Measurements from ENCODE around the gene NIT2. TPM values are rescaled to one million over a fixed set of nuclear protein-coding genes. Genes with fewer than 3 reads are reported as not detected.
A peak's percentile ranks its signal among the peaks of the same experiment; 100 is the strongest.

NIT2 gene
- total and polyA plus RNA-seq, 9 of the 15 experiments (the other 6 are each of a cell fraction or from before 2014, with no cell fraction given) = 11.4 to 62.2 (median 22.1) TPM

DNA sequence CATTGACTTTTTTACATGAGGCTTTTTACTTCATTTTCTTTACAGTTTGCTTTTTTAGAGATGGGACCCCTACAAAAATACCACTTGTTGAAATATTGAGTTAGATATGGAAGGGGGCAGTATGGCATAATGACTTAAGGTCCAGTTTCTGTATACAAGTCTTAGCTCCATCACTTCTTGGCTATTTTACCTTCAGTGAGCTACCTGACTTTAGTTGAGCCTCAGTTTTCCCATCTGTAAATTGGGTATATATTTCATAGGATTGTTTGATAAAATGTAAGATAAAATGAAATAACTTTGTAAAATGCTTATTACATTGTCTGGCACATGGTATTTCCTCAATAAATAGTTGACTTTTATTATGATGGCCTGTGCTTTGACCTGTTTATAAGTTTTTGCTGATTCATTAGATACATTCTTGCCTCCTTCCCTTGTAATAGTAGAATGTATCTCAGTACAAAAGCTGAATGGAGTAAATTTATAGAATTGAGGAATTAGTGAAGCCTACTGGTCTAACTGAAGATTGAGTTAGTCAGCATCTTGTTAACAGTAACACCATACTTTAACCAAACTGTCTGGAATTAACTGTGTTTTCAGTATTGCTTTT lies 46.2 kb upstream of the NIT2 start (continued):
- TF ChIP-seq, protein P1, sequence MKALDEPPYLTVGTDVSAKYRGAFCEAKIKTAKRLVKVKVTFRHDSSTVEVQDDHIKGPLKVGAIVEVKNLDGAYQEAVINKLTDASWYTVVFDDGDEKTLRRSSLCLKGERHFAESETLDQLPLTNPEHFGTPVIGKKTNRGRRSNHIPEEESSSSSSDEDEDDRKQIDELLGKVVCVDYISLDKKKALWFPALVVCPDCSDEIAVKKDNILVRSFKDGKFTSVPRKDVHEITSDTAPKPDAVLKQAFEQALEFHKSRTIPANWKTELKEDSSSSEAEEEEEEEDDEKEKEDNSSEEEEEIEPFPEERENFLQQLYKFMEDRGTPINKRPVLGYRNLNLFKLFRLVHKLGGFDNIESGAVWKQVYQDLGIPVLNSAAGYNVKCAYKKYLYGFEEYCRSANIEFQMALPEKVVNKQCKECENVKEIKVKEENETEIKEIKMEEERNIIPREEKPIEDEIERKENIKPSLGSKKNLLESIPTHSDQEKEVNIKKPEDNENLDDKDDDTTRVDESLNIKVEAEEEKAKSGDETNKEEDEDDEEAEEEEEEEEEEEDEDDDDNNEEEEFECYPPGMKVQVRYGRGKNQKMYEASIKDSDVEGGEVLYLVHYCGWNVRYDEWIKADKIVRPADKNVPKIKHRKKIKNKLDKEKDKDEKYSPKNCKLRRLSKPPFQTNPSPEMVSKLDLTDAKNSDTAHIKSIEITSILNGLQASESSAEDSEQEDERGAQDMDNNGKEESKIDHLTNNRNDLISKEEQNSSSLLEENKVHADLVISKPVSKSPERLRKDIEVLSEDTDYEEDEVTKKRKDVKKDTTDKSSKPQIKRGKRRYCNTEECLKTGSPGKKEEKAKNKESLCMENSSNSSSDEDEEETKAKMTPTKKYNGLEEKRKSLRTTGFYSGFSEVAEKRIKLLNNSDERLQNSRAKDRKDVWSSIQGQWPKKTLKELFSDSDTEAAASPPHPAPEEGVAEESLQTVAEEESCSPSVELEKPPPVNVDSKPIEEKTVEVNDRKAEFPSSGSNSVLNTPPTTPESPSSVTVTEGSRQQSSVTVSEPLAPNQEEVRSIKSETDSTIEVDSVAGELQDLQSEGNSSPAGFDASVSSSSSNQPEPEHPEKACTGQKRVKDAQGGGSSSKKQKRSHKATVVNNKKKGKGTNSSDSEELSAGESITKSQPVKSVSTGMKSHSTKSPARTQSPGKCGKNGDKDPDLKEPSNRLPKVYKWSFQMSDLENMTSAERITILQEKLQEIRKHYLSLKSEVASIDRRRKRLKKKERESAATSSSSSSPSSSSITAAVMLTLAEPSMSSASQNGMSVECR (CRISPR knock-in tag; IDR thresholded peaks at IDR 0.05) = no peak
- TF ChIP-seq ZNF644 (tag; IDR thresholded peaks at IDR 0.05; ENCODE audit: low read depth) (no peak), TAL1 (IDR thresholded peaks at IDR 0.05) (no peak), RFX5 (IDR thresholded peaks at IDR 0.05; ENCODE audit: low read depth, low read length) (no peak)

DNA sequence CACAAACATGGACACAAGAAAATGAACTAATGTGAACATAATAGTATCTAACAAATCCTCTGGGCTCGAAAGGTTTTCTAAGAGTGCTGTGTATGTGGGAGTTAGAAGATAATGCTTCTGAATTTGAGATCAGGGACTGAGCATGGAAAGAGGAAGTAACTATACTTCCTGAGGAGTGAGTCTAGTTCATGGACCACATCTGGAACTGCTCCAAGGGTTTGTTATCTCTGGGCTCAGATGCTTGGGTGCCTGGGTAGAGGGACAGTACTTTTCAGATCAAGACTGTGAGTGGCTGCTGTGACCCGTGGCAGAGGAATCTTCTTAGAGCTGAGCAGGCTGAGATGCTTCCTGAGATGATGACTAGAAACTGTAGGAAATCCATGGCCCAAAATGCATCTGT lies 45.2 kb upstream of the NIT2 start:
- Histone ChIP-seq H3K27me3 (ENCODE audit: control insufficient read depth in 2 of 2, insufficient read depth in 2 of 2, low read length in 2 of 2) (no peaks in the 10 kb centered on the region), H2AFZ (ENCODE audit: low read depth, low read length) (no peak overlapping the region), H3K27ac (ENCODE audit: extremely low read depth, low read depth, low read length) (peak overlapping the region; percentile 67), H4K20me1 (replicated peaks; ENCODE audit: control insufficient read depth, insufficient read depth, low read length) (no peaks in the 10 kb centered on the region), H3K9me1 (ENCODE audit: control insufficient read depth, insufficient read depth, low read length) (no peaks in the 10 kb centered on the region), H3K79me2 (ENCODE audit: control insufficient read depth, insufficient read depth, low read length) (peaks cover 9% of the 10 kb centered on the region), H3K9me3 (replicated peaks; ENCODE audit: control insufficient read depth, insufficient read depth, low read depth, low read length) (no peaks in the 10 kb centered on the region), H3K4me1 (replicated peaks in 1 of 2; ENCODE audit: control insufficient read depth in 2 of 2, insufficient read depth in 2 of 2, low read length in 2 of 2) (peaks cover 4 to 13% of the 10 kb centered on the region in 2 experiments; a peak in 4 of 5 replicates), H3K4me3 (no peak overlapping the region), H3K9ac (ENCODE audit: insufficient read depth in 1 of 2, low read depth in 2 of 2, low read length in 2 of 2) (peak overlapping the region in 1 of 2 experiments; percentile 34; a peak in 1 of 4 replicates), H3K36me3 (ENCODE audit: control insufficient read depth, insufficient read depth, low read length) (peaks cover 68% of the 10 kb centered on the region), H3K4me2 (ENCODE audit: insufficient read depth, low read length) (no peak overlapping the region)
- intact Hi-C loops (cut with micrococcal nuclease) = loop anchor here (2.0 kb wide), 1 partner anchor 29 kb away; the partner anchor contains the start of gene TBC1D23
- DNase-seq (ENCODE audit: extremely low read depth in 1 of 4, low spot score in 3 of 4) = peak; percentile 35 to 96 (median 68)
- BruUV-seq (replicated peaks) = no TSS peak
- POLR2A ChIA-PET = interaction anchor here (1.1 to 1.4 kb wide), 2 partner anchors 8 to 17 kb away, joined by 4 read pairs; no protein-coding TSS in a partner anchor
- WGBS (ENCODE audit: insufficient coverage, low coverage, missing lambda C conversion rate) = 0% methylated on average over 2 of the region's 2 CpGs
- ATAC-seq = peak; percentile 97
- CTCF ChIA-PET (ENCODE audit: low intra/inter-chr PET ratio) = no interaction called here
- FAIRE-seq = peak; percentile 99
- in situ Hi-C loops (cut with MboI) = no loop called here
- no peak for TF ChIP-seq HNRNPUL1 (IDR thresholded peaks at IDR 0.05; ENCODE audit: low read length)
- TF ChIP-seq RBM22 (IDR thresholded peaks at IDR 0.05; ENCODE audit: low read depth, low read length, poor library complexity, severe bottlenecking) = no peak
- no peak for TF ChIP-seq RBBP5 (IDR thresholded peaks at IDR 0.05; ENCODE audit: borderline replicate concordance, insufficient read depth, low read length, poor library complexity, severe bottlenecking)
- TF ChIP-seq NRF1 (conservative IDR thresholded peaks at IDR 0.05 in 1 of 2, IDR thresholded peaks at IDR 0.05 in 1 of 2) = peak; percentile 13 to 17; a peak in 1 of 4 replicates
- TF ChIP-seq, protein P2, sequence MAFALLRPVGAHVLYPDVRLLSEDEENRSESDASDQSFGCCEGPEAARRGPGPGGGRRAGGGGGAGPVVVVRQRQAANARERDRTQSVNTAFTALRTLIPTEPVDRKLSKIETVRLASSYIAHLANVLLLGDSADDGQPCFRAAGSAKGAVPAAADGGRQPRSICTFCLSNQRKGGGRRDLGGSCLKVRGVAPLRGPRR (CRISPR knock-in tag; IDR thresholded peaks at IDR 0.05) = no peak
- no peak for TF ChIP-seq HCFC1 (IDR thresholded peaks at IDR 0.05; ENCODE audit: low read depth, low read length)
- peak in 1 of 2 experiments; percentile 74; a peak in 1 of 4 replicates for TF ChIP-seq TBL1XR1 (IDR thresholded peaks at IDR 0.05; ENCODE audit: low read length in 2 of 2)
- TF ChIP-seq SIX5 (IDR thresholded peaks at IDR 0.05; ENCODE audit: borderline replicate concordance in 1 of 2, insufficient read depth in 1 of 2, low read depth in 1 of 2, low read length in 2 of 2) = no peak
- TF ChIP-seq MAZ (CRISPR knock-in tag; conservative IDR thresholded peaks at IDR 0.05 in 1 of 2, IDR thresholded peaks at IDR 0.05 in 1 of 2) = peak in 1 of 2 experiments; percentile 16; a peak in 1 of 4 replicates
- no peak for TF ChIP-seq KHSRP (IDR thresholded peaks at IDR 0.05)
- peak; percentile 88 for TF ChIP-seq NCOR1 (IDR thresholded peaks at IDR 0.05)
- TF ChIP-seq ZFP30 (CRISPR knock-in tag; IDR thresholded peaks at IDR 0.05; ENCODE audit: borderline replicate concordance) = no peak
